Left renal pelvis (tissue), 4 donors: ENCODE measurements around the gene NUP35. TPM values are rescaled to one million over a fixed set of nuclear protein-coding genes. Genes with fewer than 3 reads are reported as not detected.

Source experiments
- DNase-seq, 4 donors: peaks; one replicate each; pipeline ENCODE4 v3.0.0-alpha.2; 2013; ENCODE audit warnings: low read depth in 4 of 4, low spot score in 3 of 4
- polyA plus RNA-seq, 4 donors: library from polyadenylated mRNA; unstranded; fragments of 120-200 nt; gene quantifications; one replicate each; pipeline ENCODE4 v1.2.1, GENCODE V29; 2013; ENCODE audit not compliant: insufficient read length in 4 of 4

The NUP35 gene
- polyA plus RNA-seq, 4 donors: 20.6 to 28.9 (median 26.0) TPM

- DNase-seq: no peak
Observed at GRCh38 chr2:183204397-183204796, 80.2 kb downstream of the NUP35 start.

- no peak for DNase-seq
Observed at GRCh38 chr2:183207110-183207509, 82.9 kb downstream of the NUP35 start.

DNA sequence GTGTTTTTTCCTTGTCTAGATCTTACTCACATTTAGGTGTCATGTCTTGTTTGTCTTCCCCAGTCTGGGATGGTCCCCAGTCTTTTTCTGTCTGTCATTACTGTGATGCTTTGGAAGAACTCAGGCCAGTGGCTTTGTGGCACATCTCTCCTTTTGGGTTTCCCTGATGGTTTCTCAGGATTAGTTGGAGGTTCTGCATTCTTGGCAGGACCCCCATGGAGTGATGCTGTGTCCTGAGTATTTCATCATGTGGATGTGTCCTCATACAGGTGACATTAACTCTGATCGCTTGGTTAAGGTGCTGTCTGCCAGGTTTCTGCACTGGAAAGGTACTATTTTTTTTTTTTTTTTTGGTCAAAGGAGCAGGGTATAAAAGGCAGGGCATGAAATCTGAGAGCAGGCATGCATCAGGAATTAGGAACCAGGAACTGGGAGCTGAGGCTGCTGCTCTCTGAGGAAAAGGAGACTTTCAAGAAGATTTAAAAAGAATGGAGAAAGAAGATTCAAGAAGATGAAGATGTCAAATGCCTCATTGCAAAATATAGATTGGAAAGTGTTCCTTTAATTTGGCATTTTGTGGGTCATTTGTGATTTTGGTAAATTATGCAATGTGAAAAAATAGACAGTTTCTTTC is 85.3 kb downstream of the NUP35 start:
- no peak for DNase-seq

Other genes starting within 250 kb of the NUP35 start
- gene NCKAP1, start 86.0 kb upstream of the NUP35 start, polyA plus RNA-seq: 100 to 1,000 TPM; 102 to 147 (median 125) TPM
- 1 to 10 TPM; 4.0 to 6.8 (median 5.2) TPM for gene DUSP19, start 45.7 kb upstream of the NUP35 start, polyA plus RNA-seq